GM18499 (cell line): ENCODE results near the gene MVB12B.

ENCODE experiments used
- ATAC-seq: cut with Tn5 transposase; IDR thresholded peaks from one replicate; pipeline ENCODE4 v1.9.1; 2021; ENCODE audit warnings: moderate number of reproducible peaks; ENCODE audit not compliant: insufficient read depth, unreplicated experiment

The MVB12B gene

DNA sequence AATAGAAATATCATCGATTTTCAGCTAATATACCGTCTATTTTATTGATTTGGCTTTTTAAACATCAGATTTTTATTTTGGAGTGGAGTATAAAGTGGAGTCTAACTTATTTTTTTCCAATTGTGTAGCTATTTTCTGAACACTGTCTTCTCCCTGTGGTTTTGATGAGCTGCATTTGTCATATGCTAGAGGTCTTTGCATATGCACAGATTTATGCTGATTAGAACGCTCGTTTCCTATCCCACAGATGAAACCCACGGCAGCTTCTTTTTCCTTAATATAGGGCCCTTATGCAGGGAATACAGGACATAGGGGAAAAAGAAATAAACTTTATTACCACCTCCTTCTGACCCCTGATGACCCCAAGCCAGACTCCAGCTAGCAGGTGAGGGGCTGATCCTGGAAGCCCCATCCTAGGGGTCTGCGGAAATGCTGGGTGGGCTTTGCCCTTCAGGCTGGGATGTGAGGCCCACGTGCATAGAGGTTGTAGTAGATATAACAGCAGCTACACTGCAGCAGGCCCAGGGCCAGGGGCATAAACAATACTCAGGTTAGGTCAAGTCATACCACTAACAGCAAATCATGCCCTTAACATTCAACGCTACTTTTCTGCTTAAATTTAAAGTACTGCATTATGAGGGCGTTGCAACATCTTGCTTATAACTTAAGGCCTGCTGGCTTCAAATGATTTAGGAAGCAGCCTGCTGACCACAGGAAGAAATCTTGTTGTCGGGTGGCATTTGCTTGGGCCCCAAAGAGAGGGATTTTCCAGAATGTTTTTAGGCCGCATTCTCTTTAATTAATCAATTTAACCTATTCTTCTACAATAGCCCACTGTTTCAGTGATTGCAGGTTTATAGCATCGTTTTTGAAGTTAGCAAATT, 28.5 kb downstream of the MVB12B start:
- no peak for ATAC-seq

DNA sequence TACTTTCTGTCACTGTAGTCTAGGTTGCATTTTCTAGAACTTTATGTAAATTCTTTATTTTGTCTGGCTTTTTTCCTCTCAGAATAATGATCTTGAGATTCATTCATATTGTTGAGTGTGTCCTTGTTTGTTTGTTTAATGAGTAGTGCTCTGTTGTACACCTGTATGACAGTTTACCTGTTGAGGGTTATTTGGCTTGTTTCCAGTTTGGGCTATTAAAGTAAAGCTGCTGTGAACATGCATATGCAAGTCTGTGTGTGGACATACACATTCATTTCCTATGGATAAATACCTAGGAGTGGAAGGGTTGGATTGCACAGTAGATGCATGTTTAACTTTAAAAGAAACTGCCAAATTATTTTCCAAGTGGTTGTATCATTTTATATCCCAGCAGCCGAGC, 30.4 kb downstream of the MVB12B start:
- no peak for ATAC-seq

DNA sequence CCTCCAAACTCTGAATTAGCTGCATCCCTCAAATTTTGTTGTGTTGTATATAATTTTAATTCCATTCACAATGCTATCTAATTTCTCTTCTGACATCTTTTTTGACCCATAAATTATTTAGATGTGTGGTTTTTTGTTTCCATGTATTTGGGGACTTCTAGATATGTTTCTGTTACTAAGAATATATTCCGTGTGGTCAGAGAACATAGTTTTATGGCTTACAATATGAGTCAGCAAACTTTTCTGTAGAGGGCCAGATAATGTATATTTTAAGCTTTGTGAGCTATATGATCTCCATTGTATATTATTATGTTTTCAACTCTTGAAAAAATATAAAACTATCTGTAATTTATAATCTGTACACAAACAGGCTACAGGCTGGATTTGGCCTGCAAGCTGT, 33.4 kb downstream of the MVB12B start:
- ATAC-seq = no peak

DNA sequence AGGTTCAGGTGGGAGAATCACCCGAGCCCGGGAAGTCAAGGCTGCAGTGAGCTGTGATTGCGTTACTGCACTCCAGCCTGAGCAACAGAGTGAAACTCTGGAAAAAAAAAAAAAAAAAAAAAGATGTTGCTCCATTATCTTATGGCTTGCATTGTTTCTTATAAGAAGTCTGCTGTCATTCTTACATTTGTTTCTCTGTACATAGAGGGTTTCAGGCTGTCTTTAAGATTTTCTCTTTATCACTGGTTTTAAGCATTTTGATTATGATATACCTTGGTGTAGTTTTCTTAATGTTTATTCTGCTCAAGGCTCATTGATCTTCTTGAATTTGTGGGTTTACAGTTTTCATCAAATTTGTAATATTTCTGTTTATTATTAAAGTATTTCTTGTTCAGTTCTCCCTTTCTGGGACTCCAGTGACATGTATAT, 35.2 kb downstream of the MVB12B start:
- ATAC-seq = no peak

DNA sequence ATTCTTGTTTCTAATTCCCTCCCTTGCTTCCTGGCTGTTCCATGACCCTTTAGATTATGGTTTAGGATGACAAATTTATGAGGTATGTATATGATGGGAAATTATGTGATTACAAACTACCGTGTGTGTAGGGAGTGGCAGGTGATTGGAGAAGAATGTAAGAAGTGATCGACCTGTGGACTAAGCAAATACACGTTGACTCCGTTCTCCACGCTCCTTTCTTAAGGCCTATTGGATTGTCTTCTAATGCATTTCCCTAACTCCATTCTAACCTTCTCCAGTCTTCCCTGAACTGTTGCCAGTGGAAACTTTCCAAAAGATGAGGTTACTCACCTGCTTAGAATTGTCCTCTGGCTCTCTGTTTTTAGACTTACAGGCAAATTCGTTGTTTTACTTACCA, 36.6 kb downstream of the MVB12B start:
- no peak for ATAC-seq

DNA sequence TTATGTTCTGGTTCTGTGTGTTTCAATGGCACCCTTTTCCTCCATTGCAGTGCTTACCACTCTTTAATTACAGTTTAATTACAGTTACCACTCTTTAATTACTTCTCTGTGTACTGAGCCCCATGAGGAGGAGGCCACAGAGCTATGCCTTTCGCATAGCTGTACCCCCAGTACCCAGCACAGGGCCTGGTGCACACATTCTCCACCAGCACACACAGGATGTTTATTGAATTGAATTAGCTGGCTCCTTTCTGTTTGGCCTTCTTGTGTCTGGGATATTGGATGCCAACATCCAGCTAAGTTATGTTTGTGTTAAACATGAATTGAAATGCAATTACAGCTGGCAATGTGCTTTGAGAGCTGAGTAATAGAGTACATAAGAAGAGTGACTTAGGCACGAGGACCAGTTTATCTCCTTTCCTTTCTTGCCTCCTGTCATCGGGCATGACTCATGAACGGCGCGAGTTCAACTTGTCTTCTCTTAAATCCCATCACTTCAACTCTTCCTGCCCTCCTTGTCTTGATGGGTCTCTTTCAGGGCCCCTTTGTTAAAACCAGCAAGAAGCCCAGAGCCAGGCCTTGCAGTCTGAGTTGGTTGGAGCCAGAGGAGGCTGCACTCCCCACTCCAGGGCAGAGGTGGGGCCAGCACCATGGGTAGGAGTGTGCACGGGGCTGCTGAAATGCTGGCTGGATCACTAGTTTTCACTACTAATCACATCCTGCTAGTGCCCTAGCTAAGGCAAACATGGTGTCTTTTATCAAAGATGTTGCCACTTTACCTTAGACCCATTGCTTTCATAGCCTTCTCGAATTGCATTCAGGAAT, 37.4 kb downstream of the MVB12B start:
- no peak for ATAC-seq

DNA sequence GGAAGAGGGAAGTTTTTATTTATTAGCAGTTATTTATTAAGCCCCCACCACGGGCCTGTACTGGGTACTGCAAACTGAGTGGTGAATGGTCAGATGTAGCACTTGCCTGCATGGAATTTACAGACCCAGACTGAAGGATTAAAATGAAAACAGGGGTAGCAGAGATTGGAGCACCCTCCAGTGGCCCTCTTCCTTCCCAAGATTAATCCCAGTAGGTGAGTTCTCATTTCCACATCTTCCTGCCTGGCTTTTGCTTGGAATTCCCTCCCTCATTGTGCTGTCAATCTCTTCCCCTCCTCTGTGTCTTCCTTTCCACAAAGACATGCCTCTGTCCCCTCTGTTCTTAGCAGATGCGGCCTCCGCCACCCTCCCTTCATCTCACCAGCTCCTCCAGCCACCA, 39.2 kb downstream of the MVB12B start:
- no peak for ATAC-seq

DNA sequence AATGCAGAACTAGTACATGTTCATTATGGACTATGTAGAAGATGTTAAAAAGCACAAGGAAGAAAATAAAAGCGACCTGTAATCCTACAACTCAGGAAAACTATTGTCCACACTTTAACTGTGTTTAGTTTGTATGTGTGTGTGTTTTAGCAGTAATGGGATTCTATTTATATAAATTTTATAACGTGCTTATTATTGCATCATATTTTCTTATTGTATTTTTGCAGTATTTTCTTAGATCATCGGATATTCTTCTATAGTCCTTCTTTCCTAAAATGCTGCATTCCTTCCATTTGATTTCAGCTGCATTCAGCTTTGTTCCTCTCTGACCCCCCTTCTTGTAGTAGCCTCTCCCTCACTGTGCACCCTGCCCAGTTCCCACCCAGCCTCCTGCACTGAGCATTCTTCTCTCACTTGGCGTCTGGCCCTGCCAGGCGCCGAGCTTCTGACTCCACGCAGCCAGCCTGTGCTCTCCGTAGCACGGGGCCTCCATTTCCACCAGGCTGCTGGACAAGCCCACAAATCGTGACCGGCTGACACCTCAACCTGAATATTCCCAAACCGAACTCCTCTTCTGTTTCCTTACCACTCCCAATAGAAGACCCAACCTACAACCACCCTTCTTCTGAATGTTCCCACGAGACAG, 39.9 kb downstream of the MVB12B start:
- ATAC-seq = no peak

DNA sequence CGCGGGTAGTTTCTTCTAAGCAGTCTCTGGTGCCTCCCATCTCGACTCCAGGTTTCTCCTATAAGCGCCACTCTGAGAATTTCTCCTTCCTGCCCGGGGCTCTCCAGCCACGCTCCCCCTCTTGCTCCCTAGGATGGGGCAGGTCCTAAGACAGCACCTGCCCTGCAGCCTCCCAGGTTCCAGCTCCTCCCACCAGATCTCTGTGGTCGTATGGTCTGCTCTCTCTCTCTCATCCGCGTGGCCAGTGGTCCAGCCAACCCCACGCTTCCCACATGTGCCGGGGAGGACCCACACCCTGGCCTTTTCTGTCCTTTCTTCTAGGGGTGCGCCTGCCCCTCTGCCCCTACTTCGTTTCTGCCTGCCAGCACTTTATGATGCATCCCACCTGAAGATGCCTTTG, 40.5 kb downstream of the MVB12B start:
- ATAC-seq = no peak

DNA sequence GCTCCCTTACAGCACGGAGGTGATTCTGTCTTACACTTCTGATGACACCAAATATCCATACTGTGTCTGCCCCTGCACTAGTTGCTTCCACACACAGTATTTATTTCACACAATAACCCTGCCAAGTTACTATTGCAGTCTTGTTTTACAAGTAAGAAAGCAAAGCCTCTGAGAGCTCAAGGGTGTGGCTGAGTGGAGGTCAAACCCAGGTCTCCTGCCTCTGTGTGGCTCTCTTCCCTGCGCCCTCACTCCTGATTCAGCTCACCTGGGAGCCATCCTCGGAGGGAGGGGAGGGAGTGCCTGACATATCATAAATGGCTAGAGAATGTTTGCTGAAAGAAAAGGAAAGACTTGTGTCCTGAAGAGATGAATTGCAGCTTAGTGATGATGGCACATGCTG, 41.0 kb downstream of the MVB12B start:
- ATAC-seq = no peak

DNA sequence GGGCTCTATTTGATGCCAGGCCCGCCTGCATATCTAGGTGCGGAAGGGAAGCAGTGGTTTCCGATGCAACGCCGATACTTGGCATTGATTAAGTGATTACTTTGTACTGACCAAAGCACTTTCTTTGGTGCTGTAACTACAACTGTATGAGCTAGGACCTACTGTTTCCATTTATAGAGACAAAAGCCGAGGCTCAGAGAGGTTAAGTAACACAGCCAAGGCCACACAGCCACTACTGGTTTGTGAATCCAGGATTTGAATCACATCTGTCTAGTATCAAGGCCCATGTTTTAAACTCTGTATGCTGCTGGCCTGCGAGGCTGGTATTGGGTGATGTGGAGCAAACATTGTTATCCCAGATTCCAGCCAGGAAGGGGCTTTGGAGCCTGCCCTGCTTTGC, 41.4 kb downstream of the MVB12B start:
- no peak for ATAC-seq

DNA sequence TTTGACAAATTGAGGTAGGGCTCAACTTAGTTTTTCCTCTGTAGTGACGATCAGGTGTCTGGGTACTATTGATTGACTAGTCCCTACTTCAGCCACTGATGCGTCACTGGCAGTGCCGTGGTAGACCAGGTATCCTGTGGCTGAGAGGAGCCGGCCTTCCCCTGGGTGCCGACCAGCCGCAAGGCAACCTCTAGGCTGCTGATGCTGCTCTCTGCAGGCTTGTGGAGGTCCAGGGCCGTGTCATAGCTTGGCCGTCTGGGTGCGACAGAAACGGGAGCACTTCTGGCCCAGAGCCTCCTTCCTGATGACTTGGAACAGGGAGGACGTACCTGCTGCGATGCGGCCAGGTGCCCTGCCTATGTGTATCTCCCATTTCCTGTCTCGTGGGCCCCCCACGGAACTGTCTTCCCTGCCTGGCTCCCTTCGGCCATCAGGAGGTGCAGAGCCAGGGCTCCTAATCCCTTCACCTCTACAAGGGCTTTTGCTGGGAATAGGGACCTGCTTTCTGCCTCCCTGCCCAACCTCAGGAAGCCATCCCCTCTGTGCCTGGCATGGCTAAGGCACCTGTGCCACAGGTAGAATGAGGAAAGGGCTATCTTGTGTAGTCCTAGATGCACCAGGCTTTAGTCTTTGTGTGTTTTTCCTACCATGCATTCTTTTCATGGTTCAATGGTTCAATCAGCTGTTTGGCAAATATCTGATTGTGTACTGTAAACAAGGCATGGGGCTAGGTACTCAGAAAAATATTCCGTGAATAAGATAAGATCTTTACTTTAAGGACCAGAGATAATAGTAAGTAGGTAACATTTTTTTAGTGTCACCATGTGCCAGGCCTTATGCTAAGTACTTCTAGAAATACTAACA, 44.6 kb downstream of the MVB12B start:
- no peak for ATAC-seq

DNA sequence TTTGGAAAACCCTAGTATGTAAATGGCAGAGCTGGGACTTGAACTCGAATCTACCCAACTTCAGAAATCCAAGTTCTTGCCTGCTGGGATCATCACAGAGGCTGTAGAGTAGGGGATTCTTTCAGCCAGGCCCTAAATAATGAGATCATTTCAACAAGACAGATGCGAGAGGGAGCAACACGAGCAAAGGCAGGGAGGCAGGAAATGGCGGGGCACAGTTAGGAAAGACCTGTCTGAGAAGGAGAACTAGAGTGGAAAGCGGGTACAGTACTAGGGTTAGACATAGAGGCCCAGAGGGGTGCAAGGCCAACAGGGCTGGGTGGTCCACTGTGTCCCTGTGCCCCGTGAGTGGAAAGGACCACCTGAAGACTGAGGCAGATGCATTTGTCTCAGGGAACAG, 46.1 kb downstream of the MVB12B start:
- no peak for ATAC-seq

DNA sequence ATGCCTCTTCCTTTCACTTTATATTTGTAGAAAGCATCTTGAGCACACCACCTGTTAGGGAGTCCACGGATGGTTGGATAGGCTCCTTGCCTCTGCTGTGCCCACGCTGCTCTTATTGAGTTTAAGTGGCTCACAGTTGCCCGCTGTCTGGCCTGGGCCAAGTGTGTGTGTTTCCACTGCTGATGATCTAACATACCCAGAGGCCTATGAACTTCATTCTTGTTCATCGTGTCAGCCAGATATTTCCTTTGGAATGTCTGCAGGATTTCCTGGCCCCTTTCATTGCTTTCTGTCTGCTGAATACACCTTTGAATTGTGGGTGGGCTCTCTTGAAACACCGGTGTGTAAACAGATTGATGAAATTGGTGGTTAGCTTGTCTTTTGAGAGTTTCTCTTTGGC, 46.6 kb downstream of the MVB12B start:
- no peak for ATAC-seq

DNA sequence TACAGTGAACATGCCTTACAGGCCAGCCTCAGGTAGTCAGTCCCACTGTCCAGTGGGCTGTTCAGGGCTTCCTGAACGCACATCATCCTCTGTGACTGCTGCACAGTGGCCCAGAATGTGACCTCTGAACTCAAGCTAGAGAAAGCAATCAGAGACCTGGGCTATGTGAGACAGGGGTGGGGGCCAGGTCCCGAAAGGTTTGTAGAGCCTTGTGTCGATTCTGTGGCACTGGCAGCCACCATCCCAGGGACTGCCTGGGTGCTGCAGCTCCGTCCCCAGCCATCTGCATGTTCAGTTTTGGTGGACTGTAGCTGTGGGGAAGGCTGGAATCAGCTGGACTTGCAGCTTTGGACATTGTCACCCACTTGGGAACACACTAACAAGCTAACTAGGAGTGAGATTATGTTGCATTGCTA, 47.7 kb downstream of the MVB12B start:
- ATAC-seq = no peak

DNA sequence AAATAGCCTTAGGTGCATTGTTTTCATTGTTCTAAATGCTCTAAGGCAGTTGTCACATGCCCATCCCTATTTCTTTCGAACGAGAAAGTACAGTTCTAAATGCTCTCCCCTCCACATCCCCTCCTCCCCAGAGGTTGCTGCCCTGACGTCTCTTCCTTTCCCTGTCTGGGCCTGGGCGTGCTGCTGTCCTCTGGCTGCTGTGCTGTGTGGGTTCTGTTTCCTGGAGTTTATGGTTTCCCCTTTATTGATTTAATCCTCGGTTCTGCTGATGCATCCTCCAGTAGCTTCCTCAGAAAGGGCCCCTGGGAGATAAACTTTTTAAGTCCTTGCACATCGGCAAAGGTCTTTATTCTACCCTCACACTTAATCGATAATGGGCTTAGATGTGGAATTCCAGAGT, 48.8 kb downstream of the MVB12B start:
- no peak for ATAC-seq

DNA sequence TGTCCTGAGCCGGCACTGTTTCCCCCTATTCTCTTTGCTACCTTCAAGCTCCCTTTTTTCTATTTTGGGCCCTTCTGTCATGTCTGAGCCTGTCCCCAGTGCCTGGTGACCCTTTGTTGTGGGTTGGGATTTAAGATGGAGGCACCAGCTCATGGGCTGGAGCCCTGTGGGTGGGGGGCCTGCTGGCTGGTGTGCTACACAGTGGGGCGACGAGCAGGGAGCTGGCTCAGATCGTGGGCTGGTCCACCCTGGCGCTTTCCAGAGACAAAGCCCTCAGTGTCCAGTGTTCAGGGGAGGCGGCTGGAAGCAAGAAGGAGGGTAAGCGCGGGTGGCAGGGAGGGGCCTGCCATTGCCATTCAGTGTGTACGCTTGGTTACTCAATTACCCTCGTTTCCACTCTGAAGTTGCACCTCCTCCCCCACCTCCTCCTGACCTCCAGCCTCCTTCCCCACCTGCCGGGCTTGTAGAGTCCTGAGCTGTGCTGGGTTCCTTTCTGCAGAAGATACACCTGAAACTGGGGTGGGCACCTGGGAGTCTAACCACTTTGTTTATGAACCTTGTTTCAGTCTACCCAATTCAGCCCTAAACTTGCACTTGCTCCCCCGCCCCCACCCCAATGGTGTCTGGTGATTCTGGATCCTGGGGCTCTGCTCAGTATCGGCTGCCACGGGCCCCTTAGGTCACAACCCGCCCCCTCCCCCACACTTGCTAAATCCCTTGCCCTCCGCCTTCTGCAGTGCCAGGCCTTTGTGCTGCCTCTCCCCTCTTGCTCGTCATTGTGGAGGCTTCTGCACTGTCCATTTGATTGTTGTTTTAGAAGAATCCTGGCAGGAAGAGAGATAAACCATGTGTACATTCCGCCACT, 49.9 kb downstream of the MVB12B start:
- no peak for ATAC-seq

DNA sequence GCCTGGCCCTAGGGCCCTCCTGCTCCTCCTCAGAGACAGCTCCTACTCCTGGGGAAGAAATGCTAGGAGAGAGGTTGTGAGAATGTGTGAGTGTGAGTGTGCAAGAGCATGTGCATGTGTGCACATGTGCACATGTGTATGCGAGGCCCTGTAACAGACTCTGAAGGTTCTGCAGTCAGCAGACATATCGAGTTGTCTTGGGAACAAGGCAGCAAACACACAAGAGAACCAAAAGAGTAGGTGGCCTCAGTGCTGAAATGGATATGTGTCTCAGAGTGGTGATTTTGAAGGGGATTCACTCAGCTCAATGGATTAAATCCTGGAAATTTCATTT, 50.5 kb downstream of the MVB12B start:
- ATAC-seq = no peak

DNA sequence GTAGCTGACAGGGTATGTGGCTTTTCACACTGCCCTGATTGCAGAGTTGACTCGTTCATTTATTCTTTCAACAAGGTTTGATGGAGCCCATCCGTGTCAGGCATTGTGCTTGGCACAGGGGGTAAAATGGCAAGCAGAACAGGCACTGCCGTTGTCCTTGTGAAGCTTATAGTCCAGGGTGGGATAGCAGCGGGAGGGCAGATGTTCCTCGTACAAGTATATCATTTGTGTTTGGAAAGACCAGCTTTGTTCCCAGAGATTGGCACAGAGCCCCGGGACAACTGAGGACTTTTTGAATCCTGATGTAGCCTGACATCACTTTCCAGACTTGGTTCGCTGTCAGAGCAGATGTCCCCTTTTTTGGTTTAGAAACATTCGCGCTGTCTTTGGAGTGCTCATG, 50.9 kb downstream of the MVB12B start:
- ATAC-seq = no peak
